ENCODE results near the gene POTEH. TPM values are rescaled to one million over a fixed set of nuclear protein-coding genes. Genes with fewer than 3 reads are reported as not detected.
"Not testable (repeated sequence)": the region's sequence is repeated elsewhere in the genome, so short reads cannot be mapped to it uniquely, and the experiment has no call there.

Gene POTEH
- total RNA-seq (2014; rRNA removed; shearing (Covaris generic); ENCODE audit: low replicate concordance): not detected in 2 replicates

- H3K9me3 ChIP-seq, DNase-seq, H3K27me3 ChIP-seq, H3K4me3 ChIP-seq, H3K36me3 ChIP-seq: not testable (repeated sequence)
Observed at GRCh38 chr22:15689749-15690125, at the start of gene POTEH. Gene POTEH (plus strand): TSS chr22:15690026. CDS start chr22:15690078, 52 bp downstream.

DNA sequence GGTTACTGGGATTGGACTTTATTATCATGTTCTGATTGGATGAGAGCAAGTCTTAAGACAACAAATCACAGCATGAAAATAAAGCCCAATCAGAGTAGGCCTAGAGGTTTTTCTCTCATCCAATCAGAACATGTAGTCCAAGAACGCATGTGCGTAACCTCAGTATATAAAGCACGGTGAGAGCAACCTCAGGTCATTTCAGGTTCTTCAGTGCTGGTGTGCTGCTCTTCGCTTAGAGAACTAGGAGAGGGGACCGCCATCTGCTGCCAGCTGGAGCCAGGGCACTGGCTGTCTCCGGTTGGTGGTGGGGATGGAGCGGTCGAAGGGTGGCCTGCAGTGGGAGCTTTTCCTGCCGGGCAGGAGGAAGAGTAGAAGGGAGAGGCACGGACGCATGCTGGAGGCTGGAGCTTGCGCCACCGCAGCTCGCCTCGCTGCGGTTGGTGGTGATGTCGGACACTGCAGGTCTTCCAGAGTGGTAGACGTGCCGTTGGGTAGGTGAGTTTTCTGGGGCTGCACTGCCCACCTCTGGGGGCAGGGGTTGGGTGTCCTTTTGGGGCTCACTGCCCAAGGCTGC, 47.5 kb upstream of the POTEH start:
- H3K4me3 ChIP-seq, H3K36me3 ChIP-seq, DNase-seq, H3K9me3 ChIP-seq, H3K27me3 ChIP-seq: not testable (repeated sequence)

DNA sequence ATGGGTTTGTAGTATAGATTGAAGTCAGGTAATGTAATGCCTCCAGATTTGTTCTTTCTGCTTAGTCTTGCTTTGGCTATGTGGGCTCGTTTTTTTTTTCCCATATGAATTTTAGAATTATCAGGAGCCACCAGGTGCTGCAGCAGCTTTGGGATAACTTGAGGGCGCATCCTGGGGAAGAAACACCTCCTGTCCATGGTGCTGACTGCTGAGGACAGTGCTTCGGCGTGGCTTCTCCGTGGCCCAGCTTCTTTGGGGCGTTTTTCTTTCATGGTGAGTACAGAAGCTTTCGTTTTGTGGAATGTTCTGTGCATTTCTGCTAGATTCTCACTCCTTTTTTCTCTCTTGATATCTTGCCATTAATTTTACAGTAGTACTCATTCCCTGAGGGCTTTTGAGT, 37.9 kb upstream of the POTEH start:
- DNase-seq, H3K9me3 ChIP-seq, H3K4me3 ChIP-seq, H3K27me3 ChIP-seq, H3K36me3 ChIP-seq: not testable (repeated sequence)

DNA sequence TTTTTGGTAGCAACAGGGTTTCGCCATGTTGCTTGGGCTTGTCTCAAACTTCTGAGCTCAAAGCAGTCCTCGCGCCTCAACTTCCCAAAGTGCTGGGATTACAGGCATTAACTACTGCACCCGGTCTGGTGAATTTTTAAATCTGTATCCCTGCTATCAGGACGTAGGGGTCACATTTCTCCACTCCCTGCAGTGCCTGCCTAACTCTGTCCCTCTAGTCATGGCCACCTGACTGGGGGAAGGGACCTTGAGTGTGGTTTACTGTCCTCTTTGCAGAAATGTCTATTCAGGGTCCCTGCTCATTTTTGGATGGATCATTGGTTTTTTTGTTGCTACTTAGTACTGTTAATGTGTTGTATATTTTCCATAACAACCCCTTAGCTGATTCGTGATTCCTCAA, 37.1 kb upstream of the POTEH start:
- H3K27me3 ChIP-seq, H3K4me3 ChIP-seq, DNase-seq, H3K9me3 ChIP-seq, H3K36me3 ChIP-seq: not testable (repeated sequence)

- not testable (repeated sequence) for DNase-seq, H3K36me3 ChIP-seq
Observed at GRCh38 chr22:15653241-15653640, 36.6 kb upstream of the POTEH start.

DNA sequence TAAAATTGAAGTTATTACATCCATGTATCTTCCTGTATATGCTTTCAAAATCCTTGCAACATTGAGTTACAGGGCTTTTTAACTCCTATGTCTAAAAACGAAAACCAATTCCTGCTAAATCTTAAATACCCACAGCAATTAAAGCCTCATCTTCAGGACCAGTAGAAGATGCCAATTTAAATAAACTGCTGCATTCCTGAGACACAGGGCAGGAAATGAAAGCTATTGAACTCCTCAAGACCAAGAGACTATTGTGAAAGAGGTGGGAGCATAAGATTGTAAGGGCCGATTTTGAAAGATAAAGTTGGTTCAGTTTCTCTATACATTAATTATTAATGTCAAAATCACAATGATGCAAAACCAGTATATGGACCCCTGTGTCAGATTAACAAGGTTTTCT, 28.7 kb upstream of the POTEH start:
- not testable (repeated sequence) for DNase-seq, H3K27me3 ChIP-seq, H3K9me3 ChIP-seq, H3K4me3 ChIP-seq, H3K36me3 ChIP-seq

More at GRCh38 chr22:15653241-15653640, 36.6 kb upstream of the POTEH start:
- H3K9me3 ChIP-seq, H3K4me3 ChIP-seq, H3K27me3 ChIP-seq: not testable (repeated sequence)

DNA sequence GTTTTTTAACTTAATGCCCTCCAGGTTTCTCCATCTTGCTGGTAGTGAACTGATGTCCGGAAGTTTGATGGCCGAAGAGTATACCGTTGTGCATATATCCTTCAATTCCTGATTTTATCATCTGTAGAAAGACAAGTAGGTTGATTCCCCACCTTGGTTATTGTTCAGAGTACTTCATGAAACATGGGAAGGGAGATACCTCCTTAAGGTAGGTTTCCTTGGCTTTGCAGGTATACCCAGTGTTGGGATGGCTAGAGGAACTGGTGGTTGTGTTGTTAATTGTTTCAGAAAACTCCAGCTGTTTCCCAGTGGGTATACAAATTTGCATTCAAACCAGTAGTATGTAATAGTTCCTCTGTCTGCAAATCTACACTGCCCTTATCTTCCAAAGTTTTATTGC, 25.1 kb upstream of the POTEH start:
- H3K9me3 ChIP-seq, H3K36me3 ChIP-seq, DNase-seq: not testable (repeated sequence)

DNA sequence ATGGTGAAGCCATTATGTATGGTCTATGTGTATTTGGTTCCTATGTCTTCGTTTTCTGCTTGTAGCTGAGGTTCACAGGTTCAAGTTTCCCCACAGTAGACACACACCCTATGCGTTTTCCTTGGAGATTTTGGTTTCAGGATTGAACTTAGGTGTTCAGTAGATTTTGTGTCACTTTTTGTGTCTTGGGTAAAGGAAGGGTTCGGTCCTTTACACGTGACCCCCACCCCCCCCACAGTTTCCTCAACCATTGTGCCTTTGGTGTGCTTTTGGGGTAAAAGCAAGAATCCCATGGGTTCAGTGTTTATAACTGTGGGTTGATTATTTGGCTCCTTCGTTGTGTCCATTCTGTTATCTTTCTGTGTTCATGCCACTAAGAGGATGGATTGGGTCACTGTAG, 24.3 kb upstream of the POTEH start:
- not testable (repeated sequence) for H3K4me3 ChIP-seq, H3K9me3 ChIP-seq, DNase-seq, H3K27me3 ChIP-seq, H3K36me3 ChIP-seq

More for the DNA sequence above, 25.1 kb upstream of the POTEH start:
- H3K27me3 ChIP-seq, H3K4me3 ChIP-seq: not testable (repeated sequence)

DNA sequence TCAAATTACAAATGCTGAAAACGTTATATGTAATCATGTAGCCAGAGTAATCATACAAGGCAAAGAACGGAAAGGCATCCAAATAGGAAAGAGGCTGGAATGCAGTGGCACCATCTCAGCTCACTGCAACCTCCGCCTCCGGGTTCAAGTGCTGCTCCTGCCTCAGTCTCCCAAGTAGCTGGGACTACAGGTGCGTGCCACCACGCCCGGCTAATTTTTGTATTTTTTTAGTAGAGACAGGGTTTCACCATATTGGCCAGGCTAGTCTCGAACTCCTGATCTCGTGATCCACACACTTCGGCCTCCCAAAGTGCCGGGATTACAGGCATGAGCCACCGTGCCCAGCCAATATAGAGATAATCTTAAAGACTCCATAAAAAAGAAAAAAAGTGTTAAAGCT, 20.4 kb upstream of the POTEH start:
- not testable (repeated sequence) for DNase-seq, H3K27me3 ChIP-seq

DNA sequence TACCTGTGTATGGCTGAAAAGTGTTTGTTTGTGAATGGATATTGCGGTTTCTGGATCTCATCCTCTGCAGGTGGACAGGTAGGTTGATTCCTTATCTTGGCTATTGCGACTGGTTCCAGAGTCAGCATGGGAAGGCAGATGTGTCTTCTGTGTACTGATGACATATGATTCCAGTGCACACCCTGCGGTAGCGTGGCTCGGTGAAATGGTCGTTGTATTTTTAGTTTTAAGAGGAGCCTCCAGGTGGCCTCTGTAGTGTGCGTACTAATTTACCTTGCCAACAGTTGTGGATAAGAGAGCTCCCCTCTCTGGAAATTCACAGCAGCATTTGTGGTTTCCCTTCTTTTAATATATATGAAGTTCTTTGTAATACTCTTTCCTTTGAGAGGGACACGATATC, 10.1 kb upstream of the POTEH start:
- H3K27me3 ChIP-seq, DNase-seq, H3K4me3 ChIP-seq: not testable (repeated sequence)

More for the DNA sequence above, 20.4 kb upstream of the POTEH start:
- not testable (repeated sequence) for H3K9me3 ChIP-seq, H3K4me3 ChIP-seq, H3K36me3 ChIP-seq

DNA sequence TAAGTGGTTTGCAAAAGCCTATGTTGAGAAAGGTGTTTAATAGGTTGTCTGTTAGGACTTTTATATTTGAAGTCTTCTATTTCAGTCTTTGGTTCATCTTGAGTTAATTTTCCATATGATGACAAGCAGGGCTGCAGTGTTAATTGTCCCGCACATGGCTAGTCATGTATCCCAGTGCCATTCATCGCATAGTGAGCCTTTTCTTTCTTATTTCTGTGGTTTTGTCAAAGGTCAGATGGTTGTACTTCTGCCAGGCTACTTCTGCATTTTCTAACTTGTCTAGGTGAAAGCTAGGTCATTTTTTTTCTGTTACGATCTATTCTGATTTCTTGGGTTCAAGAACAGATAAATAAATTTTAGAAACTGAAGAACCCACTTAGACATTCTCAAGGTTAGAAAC, 5.7 kb upstream of the POTEH start:
- not testable (repeated sequence) for H3K9me3 ChIP-seq, H3K4me3 ChIP-seq, H3K27me3 ChIP-seq, DNase-seq, H3K36me3 ChIP-seq

More for the DNA sequence above, 10.1 kb upstream of the POTEH start:
- H3K9me3 ChIP-seq, H3K36me3 ChIP-seq: not testable (repeated sequence)

DNA sequence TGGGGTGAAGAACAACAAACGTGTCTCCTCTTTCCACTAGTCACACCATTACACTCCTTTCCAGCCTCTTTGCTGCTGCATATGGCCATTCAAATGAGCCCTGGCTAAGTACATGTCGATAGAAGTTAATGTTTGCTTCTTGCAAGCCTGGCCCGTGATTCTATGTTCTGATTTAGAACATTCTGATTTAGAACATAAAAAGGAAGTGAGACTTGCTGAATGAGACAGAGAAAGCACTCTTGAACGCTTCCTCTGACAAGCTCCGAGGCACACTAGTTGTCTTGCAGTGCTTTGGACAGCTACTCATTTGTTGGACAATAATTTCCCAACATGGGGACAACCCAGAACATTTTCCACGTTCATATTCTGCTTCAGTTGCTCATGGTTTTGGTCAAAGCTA, 5.1 kb upstream of the POTEH start:
- not testable (repeated sequence) for H3K36me3 ChIP-seq, DNase-seq, H3K27me3 ChIP-seq, H3K9me3 ChIP-seq, H3K4me3 ChIP-seq

DNA sequence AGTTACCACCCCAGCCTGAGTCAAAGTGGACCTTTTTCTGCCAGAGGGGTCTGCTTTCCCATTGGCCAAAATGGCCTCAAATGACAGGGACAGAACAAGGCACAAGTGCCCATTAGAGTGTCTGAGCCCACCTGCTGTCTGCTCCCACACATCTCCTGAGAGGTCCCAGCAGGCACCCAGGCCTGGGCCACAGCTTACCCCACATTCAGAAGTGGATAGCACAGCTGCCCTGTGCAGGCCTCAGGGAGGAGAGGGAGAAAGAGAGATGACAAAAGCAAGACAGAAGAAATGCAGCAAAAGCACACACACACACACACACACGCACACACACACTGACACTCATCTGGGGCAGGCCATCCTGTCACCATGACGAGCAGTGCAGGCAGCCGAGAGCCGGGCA, 4.2 kb upstream of the POTEH start:
- H3K9me3 ChIP-seq, DNase-seq, H3K27me3 ChIP-seq, H3K4me3 ChIP-seq, H3K36me3 ChIP-seq: not testable (repeated sequence)

- not testable (repeated sequence) for H3K27me3 ChIP-seq, DNase-seq, H3K9me3 ChIP-seq, H3K36me3 ChIP-seq, H3K4me3 ChIP-seq
Observed at GRCh38 chr22:15687086-15687485, 2.7 kb upstream of the POTEH start.

GRCh38 chr22:15687676-15688075, 2.1 kb upstream of the POTEH start:
- not testable (repeated sequence) for DNase-seq, H3K27me3 ChIP-seq

DNA sequence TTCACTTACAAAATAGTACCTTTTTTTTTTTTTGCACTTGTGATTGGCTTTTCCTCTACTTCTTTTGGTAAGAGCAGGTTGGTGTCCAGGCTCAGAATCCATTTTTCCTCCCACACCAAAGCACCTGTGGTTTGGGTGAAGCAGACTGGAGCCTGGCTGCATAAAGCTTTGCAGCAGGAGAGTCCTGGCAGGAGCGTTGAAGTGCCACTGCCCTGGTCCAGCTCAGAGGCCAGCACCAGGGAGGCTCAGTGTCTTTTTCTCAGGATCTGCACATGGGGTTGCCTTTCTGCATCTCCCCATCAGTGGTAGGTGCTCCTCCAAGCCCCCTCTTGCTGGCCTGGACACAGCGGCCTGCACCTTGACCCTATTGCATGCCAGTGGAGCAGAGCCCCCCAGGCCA, 1.7 kb upstream of the POTEH start:
- DNase-seq, H3K9me3 ChIP-seq, H3K36me3 ChIP-seq, H3K27me3 ChIP-seq, H3K4me3 ChIP-seq: not testable (repeated sequence)

More at GRCh38 chr22:15687676-15688075, 2.1 kb upstream of the POTEH start:
- H3K36me3 ChIP-seq, H3K9me3 ChIP-seq, H3K4me3 ChIP-seq: not testable (repeated sequence)

DNA sequence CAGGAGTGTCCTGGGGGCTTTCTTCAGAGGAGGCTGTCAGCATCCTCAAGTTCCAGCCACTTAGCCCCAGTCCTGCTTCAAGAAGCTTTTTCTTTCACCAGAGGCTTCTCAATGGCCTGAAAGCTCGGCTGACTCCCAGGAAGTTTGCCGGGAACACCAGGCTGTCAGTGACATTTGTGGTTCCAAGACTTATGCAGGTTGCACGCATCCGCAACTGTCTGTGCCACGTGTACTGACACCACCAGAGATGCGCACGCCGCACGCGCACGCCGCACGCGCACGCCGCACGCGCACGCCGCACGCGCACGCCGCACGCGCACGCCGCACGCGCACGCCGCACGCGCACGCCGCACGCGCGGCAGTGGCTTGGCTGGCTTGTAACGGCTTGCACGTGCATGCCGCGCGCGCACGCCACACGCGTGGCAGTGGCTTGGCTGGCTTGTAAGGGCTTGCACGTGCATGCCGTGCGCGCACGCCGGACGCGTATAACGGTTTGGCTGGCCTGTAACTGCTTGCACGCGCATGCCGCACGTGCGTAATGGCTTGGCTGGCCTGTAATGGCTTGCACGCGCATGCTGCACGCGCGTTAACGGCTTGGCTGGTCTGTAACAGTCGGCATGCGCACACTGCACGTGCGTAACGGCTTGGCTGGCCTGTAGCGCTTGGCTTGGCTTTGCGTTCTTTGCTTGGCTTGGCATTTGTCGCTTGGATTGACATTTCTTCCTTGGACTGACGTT, 646 bp upstream of the POTEH start:
- DNase-seq, H3K4me3 ChIP-seq, H3K36me3 ChIP-seq, H3K27me3 ChIP-seq, H3K9me3 ChIP-seq: not testable (repeated sequence)

- not testable (repeated sequence) for H3K27me3 ChIP-seq, H3K36me3 ChIP-seq, H3K4me3 ChIP-seq, H3K9me3 ChIP-seq, DNase-seq
Observed at GRCh38 chr22:15713600-15713999, 23.8 kb downstream of the POTEH start.

Data from MG63 (cell line).